NCI-H1930 (cell line): ENCODE measurements around the gene MRPL17.

Experiments used
- DNase-seq, 2 experiments: peaks; one replicate each; lab custom pipeline; 2025; lab: John Stamatoyannopoulos, UW

The MRPL17 gene

DNA sequence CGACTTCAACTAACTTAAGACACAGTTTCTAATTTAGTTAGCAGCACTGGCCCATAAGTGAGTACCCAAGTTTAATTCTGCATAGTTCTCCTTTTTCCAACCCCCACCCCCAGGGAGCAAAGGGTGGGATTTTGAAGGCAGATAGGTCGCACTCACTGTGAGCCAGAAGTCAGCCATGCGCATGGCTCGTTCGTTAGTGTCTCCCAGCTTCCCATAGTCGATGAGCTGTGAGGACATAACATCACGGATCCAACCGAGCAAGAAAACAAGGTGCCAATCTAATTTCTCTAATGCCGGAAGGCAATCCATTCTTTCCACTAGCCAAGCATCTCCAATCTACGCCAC, 577 bp downstream of the MRPL17 start:
- DNase-seq: no peak

DNA sequence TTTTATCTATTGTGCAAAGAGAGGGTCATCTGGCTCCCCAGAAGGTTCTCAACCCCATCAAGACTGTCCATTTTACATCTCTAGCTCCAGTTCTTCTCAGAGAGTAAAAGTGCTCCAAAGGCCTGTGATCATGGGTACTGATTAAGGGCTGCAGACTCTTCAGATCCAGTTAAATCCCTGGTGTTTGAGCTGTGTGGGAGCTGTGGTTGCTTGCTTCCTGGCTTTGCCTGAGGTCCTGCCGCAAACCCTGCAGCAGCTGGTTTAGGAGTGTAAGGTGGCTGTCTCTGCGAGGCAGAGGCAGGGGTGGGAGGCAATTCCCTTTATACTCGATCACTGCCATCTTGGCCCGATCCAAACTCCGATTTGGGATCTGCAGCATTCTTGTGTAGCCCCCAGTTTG, 1.2 kb downstream of the MRPL17 start:
- no peak for DNase-seq

DNA sequence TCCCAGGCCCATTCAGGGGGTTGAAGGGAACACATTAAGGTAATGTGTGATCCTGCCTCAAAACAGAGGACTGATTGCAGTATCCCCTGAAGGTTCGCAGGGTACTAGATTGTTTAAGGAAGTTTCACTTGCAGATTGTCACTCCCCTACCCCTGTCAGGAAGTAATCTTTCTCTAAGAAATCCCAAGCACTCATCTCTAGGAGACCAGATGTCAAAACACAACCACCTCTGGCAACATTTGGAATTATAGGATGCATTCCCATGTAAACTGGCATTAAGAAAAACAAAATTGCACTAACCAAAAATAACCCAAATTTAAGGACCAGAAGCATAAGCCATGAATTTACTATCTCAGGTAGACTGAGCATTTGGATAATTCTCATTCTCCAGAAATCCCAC, 1.6 kb downstream of the MRPL17 start:
- no peak for DNase-seq

DNA sequence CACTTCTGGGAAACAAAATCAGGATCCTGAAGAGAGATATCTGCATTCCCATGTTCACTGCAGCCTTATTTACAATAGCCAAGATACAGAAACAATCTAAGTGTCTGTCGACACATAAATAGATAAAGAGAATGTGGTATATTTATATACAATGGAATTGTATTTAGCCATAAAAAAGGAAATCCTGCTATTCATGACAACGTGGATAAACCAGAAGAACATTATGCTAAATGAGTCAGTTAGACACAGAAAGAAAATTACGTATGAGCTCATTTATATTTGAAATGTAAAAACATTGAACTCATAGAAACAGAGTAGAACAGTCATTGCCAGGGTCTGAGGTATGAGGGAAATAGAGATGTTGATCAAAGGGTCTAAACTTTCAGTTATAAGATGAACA, 6.1 kb downstream of the MRPL17 start:
- DNase-seq: no peak

DNA sequence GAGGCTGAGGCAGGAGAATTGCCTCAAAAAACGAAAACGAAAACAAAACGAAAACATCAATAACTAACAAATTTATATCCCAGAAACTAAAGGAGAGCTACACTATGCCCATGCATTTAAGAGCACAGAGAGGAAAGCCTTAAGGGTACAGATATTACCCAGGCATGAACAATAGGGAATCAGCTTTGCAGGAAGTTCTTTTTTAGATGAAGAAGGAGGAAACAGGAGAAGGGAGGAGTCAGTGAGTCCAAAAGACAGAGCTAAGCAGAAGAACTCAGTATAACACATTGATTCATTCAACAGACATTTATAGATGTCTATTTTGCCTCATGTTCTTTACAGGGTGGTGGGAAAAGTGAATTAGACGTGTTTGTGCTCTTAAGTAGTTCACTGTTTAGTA, 8.3 kb downstream of the MRPL17 start:
- DNase-seq: no peak

DNA sequence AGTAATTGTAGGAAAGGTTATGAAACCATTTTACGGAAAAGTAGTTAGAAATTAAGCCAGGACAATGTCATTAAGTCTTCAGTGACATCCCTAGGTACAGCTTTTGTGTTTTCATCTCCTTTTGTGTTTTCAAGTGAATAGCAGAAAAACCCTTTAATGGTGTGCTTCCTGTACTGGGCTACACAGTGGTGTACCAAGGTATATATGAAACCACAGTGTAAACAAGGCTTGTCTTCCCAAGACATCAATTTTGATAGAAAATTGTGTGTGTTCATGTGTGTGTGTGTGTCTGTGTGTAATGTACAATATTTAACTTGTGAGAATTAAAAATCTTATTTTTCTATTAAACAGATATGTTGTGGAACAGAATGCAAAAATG, 8.9 kb downstream of the MRPL17 start:
- no peak for DNase-seq

DNA sequence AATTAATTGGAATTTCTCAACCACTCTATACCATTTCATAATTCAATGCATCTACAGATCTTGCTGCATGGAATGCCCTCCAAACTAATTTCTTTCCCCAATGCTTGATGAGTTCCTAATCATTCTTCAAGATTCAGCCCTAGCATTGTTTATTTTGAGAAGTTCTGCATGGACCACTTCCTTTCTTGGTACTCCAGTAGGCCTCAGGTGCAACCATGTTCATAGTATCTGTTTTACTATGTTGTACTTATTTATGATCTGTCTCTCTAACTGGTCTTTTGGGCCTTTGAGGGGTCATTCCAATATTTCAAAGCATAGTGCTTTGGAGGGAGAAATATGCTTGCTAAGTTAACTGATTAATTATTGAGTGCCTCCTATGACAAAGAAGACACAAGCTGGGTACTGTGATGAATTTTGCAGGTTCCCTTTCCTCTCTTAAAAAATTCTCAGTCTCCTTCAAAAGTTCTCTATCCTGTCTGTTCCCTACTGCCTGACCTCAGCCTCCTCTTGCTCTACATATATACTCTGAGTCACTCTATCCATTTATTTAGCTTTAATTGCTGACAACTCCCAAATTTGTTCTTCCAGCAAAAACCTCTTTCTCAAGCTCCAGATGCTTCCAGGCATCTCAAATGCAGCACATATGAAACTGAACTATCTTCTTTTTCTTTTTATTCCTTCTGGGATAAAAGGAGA, 9.5 kb downstream of the MRPL17 start:
- no peak for DNase-seq

DNA sequence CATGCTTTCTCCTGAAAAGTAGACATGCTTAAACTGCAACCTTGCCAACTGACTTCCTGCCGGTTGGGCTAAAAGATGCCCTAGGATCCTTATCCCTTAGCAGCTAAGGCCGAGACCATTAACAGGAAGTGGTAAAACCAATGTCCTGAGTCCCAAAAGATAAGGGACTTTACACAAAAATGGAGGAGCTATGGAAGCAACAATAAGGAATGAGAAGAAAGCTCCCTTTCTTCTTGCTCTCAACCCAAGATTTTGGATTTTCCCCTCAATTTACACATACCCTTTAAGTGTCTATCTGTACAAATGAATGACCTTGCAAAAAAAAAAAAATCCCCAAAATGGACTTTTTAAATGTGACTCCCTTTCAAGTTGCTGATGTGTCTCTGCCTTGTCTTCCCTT, 11.1 kb downstream of the MRPL17 start:
- no peak for DNase-seq

DNA sequence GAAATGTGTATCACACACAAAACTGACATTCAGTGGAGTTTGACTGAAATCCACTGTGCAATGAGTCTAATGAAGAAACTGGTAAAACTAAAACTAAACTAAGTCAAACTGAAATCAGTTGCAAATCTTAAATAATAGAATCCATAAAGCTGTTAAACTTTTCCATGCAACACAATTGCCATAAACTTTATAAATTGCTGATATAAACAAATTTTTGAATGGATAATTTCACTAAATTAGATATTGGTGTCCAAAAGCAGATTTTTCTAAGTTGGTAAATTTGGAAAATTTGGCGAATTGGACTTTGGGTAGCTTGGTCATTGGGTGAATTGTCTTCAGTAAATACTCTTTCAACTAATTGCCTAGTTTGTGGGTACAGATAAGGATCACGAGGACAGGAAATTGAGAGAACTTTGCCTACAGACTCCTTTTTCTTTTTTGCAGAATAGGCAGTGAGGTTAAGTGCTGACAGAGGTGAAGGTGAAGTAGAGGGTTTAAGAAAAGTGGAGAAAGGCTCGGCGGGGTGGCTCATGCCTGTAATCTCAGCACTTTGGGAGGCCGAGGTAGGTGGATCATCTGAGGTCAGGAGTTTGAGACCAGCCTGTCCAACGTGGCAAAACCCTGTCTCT, 12.8 kb downstream of the MRPL17 start:
- DNase-seq: no peak

DNA sequence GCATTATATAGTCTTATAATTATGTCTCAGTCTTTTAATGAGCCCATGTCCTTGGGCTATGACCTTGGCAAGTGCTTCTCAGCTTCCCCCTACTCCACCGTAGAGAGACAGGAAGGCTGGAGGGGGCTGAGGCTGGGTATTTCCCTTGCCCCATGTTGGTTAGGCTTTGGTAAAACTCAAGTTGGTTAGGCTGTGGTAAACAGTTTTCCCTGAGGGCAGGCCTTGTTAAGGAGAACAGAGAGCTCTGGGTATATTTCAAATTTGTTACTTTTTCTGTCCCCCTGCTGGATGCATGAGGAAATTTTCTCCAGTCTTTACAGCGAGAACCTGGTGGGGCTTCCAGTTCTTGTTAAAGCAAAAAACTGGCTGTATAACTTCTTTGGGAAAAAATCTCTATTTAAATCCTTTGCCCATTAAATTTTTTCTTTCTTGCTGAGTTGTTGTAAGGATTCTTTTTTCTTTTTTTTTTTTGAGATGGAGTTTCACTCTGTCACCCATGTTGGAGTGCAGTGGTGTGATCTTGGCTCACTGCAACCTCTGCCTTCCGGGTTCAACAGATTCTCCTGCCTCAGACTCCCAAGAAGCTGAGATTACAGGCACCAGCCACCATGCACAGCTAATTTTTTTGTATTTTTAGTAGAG, 15.3 kb downstream of the MRPL17 start:
- no peak for DNase-seq

DNA sequence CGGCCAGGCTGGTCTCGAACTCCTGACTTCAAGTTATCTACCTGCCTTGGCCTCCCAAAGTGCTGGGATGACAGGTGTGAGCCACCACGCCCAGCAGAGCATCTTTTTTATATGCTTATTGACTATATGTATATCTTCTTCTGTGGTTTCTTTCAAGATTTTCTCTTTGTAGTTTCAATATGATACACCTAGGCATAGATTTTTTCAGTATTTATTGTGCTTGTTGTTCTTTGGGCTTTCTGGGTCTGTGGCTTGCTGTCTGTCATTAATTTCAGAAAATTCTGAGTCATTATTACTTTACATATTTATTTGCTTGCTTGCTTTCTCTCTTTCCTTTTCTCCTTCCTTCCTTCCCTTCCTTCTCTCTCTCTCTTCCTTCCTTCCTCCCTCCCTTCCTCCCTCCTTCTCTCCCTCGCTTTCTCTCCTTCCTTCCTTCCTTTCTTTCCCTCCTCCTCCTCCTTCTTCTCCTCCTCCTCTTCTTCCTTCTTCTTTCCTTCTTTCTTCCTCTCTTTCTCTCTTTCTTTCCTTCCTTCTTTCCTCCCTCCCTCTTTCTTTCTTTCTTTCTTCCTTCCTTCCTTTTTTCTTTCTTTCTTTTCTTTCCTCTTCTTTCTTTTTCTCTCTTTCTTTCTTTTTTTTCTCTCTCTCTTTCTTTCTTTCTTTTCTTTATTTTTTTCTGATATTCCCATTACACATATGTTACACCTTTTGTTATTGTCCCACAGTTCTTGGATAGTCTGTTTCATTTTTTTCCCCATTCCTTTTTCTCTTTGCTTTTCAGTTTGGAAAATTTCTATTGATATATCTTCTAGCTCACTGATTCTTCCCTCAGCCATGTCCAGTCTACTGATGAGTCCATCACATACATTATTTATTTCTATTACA, 16.6 kb downstream of the MRPL17 start:
- no peak for DNase-seq

DNA sequence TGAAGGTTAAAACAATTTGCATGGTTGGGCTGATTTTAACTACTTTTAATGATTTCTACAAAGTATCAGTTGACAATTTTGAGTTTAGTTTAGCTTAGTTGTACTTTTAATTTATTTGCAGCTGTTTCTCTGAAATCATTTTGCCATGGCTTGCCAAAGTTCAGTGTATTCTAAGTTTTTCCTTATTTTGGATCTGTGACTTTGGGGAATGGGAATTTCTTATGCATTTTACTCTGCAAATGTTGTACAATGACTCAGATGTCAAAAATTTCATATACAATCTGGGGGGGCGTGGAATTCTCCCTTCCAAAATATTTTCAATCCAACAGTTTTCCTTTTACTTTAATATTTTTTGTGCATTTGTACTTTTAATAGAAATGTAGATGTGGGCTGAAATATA, 18.6 kb downstream of the MRPL17 start:
- DNase-seq: no peak

DNA sequence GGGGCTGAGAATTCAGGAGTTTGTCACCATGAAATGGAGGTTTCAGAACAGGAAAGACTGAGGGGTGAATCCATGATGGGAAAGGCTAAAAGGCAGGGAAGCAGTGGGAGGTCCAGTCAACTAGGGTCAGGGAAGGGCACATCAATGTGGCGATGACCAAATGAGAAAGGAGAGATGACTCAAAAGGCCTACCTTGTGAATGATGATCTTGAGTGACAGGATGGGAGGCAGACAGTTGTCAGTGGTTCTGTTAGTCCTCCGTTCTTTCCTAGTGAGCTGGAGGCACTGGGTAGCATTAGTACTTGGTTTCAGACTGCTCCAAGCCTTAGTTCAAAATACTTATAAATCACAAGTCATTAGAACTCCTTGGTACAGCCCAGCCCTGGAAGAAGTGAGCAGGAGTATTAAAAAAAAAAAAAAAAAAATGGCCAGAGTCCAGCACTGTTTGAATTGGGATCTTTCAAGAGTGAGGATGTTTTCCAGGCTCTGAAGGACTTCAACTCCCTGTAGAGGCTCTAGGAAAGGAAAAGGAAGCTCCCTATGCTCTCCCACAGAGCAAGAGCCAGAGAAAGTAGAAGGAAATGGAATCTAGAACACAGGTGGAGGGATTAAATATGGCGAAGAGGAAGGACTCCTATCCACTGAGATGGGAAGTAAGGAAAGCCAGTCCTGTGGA, 19.2 kb downstream of the MRPL17 start:
- no peak for DNase-seq

DNA sequence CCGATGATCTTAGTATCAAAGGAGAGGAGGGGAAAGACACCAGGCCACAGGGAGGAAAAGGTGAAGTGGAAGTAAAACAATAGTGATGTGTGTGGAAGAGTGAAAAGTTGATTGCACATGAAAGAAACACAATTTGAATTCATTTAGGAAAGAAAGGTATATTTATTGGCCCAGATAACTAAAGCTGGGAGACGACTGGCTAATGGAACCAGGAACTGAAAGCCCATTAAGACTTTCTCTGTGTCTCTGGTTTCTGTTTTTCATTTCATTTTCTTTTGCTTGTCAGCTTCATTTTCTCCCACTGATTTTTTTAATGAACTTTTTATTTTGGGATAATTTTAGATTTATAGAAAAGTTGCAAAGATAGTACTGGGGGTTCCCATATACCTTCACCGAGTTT, 22.4 kb downstream of the MRPL17 start:
- DNase-seq: no peak

DNA sequence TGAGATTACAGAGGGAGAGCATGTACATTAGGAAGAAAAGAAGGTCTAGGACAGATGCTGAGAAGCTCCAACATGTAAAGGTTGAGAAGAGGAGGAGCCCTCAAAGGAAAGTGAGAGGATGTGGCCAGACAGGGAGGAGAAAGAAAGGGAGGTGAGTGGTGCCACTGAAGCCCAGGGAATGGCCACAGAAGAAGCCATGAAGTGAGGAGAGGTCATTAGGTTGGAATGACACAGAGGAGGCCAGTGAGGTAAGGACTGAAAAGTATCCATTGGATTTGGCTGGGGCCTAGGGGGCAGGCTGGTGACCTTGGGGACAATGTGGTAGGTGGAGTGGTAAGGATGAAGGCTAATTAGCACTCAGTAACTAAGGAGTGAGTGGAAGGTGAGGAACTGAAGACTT, 24.5 kb downstream of the MRPL17 start:
- DNase-seq: no peak

DNA sequence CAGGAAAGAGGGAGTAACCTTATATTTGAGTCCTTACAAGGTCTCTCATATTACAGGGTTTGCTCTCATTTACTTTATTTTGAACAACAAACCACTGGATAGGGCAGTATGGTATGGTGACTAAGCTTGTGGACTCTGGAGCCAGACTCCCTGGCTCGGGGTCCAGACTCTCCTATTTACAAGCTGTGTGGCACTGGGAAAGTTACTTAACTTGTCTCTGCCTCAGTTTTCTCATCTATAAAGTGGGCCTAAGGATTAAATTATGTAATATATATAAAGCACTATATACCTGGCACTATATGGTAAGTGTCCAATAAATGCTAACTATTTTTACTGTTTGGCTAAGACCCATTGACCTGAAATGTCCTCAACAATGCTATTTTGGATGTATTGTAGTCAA, 25.8 kb downstream of the MRPL17 start:
- DNase-seq: no peak

DNA sequence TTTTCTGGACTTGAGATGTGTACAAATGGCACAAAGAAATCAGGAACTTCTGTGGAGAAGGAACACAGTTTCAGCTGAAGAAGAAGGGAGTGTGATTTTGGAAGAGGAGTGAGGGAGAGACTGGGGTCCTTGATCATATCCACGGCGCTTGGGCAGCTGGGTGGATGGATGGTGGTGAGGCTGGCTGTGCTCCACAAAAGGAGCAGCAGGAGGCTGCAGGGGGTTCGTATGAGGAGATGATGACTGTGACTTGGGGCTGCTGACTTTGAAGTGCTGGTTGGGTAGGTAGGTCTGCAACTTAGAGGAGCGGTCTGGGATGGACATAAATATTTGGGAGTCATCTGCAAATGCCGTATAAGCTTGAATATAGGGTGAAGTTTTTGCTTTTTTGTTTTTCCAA, 26.2 kb downstream of the MRPL17 start:
- no peak for DNase-seq

DNA sequence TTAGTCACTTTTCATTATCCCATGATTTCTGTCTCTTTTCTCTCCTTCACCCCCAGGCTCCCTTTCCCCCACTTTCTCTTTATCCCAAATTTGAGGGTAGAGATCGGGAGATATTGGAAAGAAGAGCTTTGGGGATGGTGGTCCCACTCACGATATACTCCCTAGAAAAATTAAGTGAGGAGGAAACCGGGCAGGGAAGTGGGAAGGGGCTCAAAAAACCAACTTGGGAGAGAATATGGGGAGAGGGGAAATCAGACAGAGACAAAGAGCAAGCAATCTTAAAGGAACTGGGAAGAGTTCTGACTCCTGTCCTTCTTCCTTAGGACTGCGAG, 26.6 kb downstream of the MRPL17 start:
- no peak for DNase-seq

DNA sequence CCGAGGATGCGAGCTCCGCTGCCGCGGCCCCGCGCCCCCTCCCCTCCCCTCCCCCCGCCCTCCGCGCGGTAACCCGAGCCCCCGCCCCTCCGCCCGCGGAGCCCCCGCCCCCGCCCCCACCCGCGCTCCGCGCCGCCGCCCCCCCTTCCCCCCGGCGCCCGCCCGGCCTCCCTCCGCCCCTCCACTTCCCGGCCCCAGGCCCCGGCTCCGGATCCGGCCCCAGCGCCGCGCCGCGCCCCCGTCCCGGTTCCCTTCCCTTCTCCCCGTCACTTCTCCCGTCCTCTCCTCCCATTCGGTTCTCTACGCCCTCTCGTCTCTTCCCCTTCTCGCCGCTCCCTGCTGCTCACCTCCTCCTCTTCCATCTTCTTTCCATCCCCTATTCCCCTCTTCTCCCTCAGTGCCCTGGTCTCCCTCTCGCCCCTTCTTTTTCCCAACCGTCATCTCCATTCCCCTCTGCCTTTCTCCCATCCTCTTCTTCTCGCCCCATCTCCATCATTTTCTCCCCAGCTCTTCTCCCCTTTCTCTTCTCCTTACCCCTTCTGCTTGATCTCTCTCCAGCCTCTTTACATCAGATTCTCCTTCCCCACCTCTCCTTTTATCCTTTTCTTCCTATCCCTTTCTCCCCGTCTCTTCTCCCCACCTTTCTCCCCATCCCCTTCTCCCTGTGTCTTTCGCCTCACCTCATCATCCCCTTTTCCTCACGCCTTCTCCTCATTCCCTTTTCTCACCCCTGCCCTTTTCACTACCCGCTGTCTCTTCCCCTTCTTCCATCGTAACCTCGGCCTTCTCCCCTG, 27.2 kb downstream of the MRPL17 start, which contains the start of gene DCHS1:
DCHS1 (minus strand) TSS at position 20 of the 794 bp plus-strand sequence. CDS start 14,196 bp downstream, outside the sequence.
- peak in 1 of 2 experiments; percentile 54 for DNase-seq

DNA sequence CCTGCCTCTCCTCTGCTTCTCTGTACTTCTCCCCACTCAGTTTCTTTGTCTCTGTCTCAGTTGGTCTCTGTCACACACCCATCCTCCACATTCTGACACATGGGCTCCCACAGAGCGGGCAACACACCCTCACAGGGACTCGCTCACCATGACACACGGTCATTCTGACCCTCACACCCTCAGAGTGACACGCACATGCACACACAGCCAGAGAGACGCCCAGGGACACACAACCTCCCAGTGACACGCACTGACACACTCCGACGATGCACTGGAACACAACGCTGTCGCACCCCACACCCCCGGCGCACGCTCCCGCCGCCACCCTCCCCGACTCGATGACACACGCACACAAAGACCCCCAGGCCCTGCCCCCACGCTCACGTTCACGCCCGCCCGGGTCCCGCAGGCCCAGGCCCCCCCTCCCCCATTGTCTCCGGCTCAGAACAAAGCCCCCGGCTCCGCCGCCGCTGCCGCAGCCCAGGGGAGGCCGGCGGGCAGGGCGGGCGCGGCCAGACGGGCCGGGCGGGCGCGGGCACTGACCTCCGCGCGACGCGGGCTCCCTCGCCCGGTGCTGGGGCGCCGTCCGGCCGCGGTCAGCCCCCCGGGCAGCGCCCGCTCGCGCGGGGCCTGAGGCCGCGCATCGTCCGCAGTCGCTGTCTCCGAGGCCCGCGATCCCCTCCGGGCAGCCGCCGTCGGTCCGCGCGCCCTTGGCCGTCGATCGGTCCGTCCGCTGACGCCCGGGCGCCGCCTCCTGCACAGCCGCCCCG, 27.9 kb downstream of the MRPL17 start:
- DNase-seq: no peak
